Activated naive CD4-positive, alpha-beta T cell treated with anti-CD3 and anti-CD28 coated beads, Interleukin-2, amount 50 U/mL, for 16 hours (primary cell): ENCODE measurements around the gene CCDC169.
"Not testable (repeated sequence)": the region's sequence is repeated elsewhere in the genome, so short reads cannot be mapped to it uniquely, and the experiment has no call there.

ENCODE experiments used
- DNase-seq: peaks from one replicate; pipeline ENCODE4 v3.0.0-alpha.2; 2020

Gene CCDC169

DNA sequence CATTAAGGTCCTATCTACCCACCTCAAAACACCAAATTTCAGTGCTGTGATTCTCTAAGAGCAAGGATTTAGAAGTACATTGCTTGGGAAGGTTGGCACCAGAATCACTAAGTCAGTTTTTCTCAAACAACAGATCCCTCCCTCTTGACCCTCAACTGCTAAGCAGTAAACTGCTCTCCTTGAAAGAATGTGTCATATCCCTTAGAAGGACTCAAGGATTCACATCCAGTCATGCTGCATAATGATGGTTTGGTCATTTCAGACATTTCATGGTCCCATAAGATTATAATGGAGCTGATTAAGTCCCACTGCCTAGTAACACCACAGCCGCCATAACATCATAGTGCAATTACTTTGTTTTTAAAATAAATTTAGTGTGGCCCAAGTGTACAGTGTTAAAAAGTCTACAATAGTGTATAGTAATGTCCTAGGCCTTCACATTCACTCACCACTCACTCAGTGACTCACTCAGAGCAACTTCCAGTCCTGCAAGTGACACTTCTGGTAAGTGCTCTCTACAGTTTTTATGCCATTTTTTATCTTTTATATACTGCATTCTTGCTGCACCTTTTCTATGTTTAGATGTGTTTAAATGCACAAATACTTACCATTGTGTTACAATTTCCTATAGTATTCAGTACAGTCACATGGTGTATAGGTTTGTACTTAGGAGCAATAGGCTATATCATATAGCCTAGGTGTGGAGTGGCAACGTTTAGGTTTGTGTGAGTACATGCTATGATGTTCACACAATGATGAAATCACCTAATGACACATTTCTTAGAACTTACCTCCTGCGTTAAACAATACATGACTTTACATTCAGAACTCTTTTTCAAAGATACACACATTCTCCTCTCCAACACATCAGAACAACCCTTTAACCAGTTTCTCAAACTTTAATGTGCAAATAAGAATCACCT lies 15.7 kb upstream of the CCDC169 start:
- no peak for DNase-seq

DNA sequence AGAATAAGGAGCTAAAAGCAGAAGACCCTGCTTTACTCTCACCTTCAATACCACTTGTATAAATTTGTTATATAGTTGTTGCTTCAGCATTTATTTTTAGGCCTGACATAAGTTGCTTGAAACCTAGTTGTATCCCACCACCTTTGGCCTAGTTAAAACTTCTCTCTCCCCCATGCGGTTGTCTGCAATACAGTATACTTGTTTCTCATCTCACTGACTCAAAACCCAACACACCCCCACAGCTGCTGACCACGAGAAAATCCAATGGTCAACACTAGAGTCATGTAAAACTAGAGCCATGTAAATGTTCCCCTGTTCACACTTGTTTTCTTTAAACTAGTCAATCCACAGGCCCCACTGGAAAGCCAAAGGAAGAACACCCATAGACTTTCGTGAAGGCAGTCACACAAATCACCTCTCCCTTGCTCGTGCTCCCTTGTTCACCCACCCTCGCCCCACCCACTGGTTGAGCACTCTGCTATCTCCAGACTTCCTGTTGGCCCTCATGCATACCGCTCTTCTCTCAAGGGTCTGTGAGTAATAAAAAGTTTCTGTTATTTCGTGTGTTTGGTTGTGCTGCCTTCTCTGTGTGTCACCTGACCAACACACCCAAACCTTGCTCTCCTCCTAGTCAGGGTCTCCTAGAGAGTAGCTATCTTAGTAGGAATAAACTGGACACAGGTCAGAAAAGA lies 12.9 kb upstream of the CCDC169 start:
- DNase-seq = no peak

DNA sequence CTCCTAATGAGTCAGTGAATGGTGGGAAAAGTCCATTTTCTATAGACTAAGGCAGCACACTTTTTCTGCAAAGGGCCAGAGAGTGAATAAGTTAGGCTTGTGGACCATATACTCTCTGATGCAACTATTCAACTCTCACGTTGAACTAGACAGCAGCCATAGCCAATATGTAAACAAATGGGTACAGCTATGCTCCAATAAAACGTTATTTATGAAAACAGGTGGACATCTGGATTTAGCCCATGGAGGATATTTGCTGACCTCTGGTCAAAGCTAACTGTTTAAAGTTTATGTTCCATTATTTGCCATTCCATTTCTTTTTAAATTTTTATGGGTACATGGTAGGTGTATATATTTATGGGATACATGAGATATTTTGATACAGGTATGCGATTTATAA lies 4.7 kb upstream of the CCDC169 start:
- DNase-seq = no peak

DNA sequence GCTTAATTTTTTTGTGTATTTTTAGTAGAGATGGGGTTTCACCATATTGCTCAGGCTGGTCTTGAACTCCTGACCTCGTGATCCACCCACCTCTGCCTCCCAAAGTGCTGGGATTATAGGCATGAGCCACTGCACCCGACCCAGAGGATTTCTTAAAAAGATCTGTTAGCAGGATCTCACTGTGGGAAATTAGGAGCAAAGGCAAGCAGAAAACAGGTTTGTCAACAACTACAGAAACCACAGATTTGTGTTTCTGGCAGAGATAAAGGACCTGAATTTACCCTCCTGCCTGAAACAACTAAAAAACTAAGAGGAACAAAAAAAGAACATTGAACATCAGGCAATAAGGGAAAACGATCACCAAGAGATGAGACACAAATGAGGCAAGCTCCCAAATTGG lies 1.9 kb upstream of the CCDC169 start:
- DNase-seq = not testable (repeated sequence)

DNA sequence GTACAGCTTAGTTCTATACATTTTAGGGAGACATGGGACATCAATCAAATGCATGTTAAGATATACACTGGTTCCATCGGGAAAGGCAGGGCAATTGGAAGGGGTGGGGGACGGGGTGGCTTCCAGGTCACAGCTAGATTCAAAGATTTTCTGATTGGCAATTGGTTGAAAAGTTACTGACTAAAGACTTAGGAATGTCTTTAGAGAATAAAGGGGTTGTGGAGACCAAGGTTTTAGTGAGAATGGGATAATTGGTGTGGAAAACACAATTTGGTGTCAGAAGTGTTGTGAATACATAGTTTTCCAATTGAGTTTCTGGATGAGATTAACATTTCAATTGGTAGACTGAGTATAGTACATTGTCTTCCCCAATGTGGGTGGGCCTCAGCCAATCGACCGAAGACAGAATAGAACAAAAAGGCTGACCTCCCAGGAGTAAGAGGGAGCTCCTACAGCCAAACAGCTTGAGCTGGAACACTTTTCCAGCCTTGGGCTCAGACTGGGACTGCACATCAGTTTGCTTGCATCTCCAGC lies 988 bp upstream of the CCDC169 start:
- no peak for DNase-seq

DNA sequence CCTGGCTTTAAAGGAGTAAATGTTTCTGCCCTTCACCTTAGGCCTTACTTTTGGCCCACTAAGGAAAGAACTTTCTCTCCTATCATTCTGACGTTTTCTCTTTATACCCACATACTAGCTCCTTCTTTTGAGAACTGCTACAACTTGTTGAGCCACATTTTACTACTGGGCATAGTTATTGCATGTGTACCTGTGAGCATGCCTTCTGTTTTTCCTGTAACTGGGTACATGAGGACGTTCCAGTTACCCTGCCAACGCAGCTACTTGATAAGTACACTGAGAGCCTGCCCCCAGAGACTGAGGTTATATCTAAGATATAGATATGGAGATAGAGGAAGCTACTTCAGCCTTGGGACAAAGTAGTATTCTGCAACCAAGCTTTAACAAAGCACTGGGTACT lies 3.5 kb downstream of the CCDC169 start:
- DNase-seq = no peak

DNA sequence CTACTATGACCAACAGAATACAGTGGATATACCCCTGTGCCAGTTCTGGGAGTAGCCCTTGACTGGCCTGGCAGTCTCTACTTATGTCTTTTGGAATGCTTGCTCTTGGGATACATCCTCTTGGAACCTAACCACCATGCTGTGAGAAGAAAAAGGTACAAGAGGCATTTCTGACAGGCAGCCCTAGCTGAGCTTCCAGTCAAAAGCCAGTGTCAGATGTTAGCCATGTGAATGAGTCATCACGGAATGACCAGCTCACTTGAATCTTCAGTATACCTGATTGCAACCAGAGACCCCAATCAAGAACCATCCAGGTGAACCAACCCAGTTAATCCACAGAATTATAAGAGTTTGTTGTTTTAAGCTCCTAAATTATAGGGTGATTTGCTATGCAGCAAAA lies 4.1 kb downstream of the CCDC169 start:
- no peak for DNase-seq

DNA sequence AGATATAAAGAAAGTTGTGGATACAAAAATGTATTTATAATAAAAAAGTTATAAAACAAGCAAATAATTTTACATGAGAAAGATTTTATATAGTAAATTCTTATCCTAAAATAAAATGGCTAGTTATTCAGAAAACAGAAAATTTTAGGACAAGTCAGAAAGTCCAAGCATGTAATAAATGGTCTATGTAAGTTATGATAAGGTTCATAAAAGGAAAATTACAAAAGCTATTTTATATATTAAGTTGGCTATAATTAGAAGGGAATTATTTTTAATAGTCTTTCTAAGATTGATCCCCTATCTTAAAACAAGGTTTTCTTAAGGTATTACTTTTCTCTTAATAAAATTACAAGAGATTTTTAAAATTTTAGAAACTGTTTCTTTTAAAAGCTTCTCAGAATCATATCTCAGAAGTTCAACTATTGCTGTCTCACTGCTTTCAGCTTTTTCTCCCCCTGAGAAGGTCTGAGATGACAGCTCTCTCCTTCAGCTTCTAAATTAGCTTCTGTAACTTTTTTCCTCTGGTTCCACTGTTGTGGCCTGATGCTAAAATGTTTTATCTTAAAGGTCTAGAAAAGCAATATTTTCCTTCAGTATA lies 8.7 kb downstream of the CCDC169 start:
- DNase-seq = no peak

DNA sequence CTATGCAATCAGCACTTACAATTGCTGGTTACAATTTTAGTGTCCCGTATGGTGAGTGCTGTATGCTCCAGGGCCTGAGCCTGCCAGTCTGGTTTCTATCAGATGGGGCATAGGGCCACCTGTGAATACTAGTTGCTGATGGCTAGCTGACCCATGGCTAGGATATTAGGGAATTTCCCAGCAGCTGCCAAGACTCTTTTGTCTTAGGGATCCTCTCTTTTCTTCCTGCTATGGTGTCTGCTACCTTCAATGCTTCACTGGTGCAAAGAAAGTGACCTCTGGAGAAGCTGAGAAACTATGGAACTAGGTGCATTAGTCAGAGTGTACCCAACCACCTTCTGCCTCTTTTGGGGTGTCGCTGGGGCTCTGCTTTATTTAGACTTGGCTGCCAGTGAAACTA lies 11.6 kb downstream of the CCDC169 start:
- no peak for DNase-seq

DNA sequence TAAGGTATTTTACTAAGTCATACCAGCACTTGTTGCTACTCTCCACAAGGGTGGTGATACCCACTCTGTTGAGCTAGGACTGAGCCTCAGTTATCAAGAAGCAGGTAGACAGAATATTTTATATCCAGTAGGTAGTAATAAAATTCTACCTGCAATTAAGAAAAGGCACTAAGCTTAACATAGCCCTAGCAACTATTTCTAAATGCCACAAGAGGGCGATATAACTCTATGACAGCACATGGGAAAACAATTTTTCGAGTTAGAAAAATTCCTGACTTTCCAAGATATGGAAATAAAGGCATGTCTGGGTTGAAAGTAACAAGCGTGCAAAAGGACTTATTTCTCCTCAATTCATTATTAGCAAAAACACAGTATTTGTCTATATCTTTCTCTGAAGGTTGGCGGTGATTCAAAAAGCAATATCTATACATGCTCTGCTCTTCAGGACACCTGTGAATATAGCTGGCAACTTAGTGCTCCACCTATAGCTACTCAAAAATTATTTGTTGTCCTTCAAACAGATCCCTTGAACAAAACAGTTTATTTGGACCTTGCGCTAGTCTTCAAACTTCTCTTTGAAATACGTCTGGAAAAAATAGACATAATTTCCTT lies 14.7 kb downstream of the CCDC169 start:
- no peak for DNase-seq

DNA sequence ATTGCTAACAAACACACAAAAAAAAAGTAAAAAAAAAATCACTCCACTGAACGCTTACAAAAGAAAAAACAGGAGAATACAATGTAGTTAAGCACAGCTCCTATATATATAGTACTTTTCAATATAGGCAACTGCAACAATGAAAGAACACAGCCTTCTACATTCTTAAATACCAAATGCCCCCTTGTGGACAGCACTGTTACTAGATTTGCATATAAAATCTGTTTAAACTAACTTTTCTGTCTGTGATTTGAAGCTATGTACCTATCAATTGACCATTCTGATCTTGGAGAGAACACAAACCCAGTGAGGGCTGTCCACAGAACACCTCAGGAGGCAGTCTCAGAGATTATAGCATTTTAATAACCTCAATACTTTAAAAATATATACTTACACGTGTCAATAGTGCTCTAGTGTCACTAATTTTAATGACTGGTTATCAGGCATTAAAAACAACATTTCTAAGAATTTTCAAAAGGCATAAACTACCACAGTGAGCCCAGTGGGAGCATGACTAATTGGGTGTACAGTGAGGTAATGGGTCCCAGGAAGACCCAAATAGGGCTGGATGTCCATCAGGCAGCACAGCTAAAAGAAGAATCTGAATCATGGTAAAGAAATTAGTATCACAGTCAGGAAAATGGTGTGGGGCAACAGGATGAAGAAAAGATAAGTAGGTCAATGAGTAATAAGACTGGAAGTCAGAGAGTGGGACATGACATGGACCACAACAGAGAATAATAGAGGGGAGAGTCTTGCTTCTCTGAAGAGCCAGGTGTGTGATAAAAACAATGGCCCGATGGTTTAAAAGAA lies 22.2 kb downstream of the CCDC169 start:
- no peak for DNase-seq

DNA sequence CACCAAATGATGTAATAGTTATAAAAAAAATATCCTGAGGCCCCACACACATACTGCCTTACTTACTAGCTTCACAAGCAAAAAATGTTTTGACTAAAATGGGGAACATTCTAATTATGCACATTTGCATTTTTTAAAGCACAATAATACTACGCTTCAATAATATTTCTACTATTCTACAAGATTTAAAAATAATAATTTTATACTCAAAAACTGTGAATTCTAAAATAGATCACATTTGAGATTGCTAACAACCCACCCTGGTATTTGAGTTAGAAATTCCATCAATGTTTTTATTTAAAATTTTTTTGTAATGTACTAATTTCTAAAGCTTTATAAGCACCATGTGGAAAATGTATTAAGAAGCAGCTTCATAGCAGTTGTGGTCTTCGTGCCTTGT lies 24.2 kb downstream of the CCDC169 start:
- DNase-seq = no peak

DNA sequence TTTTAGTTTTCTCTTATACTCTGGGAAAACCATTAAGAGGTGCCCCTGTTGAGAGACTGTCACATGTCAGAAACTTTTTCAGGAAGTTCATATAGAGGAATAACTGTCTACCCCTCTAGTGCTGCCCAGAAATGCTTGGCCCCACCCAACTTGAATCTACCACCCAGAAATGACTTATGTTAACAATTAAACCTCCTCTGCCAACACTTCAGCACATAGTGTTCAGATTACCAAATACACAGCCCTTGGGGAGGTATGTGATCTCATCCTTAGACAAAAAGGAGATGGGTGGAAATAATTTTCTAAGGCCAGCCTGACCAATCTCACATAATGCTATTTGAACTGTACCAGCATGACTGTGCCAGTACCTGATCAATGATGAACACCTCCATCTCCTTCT lies 35.6 kb downstream of the CCDC169 start:
- DNase-seq = no peak

DNA sequence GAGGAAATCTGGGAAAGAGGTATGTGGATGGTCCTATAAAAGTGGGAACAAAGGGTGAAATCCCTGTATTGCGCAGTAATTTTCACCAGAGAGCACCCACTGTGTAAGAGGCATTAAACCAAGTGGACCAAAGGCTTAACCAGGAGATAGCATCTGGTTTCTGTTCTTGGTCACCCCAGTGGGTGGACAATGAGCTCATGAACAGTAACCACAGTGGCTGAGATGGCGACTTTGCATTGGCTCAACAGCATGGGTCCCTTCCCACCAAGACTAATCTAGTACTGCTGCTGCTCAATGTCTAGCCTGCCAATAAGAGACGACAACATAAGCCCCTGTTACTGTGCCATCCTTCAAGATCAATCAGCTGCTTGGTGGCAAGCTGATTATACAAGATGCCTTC lies 36.6 kb downstream of the CCDC169 start:
- no peak for DNase-seq

DNA sequence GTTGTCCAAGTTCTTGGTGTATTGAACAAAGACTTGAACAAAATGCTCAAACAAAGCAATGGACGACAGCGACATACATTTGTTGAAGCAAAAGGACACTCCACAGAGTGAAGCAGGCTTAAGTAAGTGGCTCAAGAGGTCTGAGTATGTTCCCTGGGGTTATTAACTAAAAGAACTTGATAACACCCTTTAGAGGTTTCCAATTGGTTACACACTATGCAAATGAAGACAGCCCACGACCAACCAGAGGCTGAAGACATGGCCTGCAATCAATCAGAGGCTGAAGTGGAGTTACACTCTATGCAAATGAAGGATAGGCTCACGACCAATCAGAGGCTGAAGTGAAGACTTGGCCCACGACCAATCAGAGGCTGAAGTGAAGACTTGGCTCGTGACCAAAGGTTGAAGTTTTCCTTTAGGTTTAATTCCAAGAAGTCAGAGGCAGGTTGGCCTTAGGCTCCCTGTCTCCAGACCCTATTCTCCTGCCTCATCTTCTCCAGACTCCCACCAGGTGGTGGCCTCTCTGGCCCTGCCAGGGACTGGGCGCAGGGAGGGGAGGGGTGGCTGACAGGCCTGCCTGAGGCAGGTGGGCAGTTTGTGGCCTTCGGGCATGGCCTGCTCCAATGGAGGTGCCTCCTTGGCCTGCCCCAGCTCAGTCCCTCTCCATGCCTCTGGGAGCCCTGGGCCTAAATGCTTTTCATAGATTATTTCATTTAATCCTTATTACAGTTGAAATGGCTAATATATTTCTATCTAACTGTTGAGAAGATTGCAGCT lies 38.1 kb downstream of the CCDC169 start:
- DNase-seq = no peak

DNA sequence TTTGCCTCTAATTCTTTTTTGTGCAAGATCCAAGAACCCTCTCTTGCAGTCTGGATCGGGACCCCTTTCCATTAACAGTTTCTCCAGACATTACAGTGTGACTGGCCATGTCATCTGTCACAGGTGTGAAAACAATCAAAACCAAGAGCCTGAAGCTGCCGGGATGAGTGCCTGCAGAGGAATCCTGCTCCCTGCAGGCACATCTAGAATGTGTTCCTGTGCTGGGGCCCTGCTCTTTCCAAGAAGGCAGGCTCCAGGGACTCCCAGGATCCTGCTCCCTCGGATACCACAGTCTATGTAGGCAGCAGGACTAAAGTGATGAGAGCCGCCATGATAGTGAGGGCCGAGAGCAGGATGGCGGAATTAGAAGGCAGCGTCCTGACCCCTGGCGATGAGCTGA lies 38.8 kb downstream of the CCDC169 start:
- no peak for DNase-seq

DNA sequence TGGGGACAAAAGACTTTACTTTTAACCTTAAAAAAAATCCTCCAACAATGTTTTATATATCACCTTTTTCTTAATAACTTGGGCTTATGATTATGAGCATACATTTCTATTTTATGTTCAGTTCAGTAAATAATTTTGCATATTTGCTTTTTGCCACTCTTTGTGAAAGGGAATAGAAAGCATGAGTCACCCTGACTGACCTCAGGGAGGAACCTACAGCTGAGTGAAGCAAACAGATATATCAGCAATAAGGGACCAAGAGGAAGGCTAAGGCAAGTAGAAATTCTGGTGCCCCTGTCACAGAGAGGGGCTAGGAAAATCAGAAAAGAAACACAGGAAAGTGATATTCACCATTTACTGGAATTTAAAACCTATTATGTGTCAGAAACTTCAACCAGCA lies 46.1 kb downstream of the CCDC169 start:
- no peak for DNase-seq

DNA sequence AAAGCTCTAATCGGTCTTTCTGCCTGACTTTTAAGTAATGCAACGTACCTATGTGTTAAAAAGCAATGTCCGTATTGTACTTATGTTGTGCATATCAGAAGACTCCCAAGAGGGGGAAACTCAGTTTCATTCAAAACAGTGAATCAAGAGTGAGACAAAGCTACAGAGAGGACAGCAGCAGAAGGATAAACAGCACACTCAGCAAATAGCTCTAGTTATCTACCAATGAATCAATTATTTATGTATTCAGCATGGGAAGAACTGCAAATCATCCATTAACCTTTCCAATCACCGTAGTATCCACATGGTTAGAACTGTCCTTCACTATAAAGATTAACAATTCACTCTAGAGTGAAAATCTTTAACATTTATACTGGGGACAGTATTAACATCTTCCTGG lies 46.6 kb downstream of the CCDC169 start:
- DNase-seq = no peak

DNA sequence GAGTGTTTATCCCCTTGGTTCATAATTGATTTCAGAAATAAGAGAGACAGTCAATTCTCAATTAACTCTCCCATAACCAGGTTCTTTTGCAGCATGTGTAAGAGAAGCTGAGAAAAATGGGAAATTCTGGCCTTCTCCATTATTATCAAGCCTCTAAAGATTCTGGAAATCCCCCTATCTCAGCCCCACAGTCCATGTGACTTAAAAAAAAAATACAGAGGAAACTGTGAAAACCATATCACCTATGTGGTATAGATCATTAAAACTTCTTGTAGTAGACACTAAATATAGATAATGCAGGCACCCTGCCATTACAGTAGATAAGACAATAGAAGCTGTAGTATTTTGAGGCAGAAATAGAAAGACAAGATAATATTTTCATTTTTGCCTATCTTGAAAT lies 48.9 kb downstream of the CCDC169 start:
- no peak for DNase-seq

DNA sequence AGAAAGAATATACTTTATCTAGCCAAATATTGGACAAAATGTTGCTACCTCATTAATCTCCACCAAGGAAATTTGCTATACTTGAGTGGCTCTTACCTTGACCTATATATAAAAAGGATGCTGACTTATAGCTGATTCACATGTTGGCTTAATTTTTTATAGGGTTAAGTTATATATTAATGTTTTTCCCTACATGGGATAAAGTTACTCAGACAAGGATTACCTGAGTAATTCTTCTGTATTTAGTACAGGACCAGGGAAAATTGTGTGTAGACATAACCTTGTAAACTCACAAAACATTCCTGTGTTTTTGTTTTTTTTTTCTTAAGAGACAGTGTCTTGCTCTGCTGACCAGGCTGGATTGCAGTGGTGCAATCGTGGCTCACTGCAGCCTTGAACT lies 52.6 kb downstream of the CCDC169 start:
- no peak for DNase-seq

DNA sequence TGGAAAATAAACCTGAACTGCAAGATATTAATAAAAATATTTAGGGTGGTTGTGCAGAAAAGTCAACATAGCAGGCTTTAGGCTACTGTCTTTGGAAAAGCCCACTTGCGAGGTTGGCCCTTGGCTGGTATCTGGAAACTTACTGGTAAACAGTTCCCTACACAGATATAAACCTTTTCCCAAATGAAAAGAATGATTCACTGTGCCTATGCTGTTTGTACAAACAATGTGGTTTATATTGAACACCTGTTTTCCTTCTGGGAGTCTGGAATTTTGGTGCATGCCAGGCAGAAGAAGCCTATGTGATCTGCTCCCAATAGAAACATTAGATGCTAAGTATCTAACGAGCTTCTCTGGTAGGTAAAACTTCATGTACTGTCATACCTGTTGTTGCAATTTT lies 53.5 kb downstream of the CCDC169 start:
- DNase-seq = no peak

DNA sequence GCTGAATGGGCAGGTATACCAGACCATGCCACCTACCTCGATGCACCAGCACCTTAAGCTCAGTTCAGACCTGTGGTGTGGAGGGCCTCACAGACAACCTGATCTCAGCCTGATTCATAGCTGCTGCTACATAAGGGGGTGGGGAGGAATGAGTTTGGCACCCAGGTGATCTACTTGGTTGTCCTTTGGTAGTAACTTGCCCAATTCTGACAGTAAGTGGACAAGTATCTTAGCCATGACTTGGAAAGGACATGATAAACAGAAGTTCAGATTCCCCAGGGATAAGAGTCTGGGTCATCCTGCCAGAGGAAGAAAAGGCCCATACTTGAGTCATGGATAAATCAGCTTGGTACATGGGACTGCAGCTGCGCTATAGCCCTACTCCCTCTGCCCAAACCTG lies 54.9 kb downstream of the CCDC169 start:
- no peak for DNase-seq
